GM12872 (cell line): ENCODE results near the gene LIPC.

Experiments
- TF ChIP-seq, protein P1 (sequence below): IDR thresholded peaks from 3 replicates; pipeline ENCODE4 v1.5.1; 2011; ENCODE audit warnings: low read depth, mild to moderate bottlenecking, low read length, moderate library complexity; ENCODE audit not compliant: insufficient read depth

LIPC gene

DNA sequence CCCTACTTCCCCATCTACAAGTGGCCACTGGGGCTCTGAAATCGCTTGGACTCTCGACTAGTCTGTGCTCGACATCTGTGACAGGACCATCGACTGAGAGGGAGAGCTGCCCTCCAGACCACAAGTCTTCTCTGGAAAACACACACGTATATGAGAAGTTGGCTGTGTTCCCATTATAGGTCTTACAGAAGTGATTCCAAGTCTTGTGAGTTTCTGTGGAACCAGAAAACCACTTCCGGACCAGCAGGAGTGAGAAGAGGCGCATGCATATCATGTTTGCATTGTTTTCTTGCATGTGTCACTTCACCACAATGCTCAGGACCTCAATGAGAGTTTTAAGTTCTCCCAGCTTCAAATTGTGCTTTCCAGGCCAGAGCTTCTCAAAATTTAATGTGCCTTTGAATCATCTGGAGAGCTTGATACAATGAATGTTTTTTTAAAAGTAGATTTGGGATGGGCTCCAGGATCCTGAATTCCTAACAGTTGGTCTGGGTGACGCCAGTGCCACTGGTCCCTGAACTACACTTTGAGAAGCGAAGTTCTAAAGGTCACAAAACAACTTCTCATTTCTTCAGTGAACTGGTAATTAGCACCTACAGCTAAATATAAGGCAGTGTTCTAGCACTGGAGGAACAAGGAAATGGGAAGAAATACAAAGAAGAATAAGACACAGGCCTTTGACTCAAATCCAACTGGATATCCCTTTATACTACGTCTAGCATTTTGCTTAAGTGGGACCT, 15.7 kb downstream of the LIPC start:
- TF ChIP-seq, protein P1, sequence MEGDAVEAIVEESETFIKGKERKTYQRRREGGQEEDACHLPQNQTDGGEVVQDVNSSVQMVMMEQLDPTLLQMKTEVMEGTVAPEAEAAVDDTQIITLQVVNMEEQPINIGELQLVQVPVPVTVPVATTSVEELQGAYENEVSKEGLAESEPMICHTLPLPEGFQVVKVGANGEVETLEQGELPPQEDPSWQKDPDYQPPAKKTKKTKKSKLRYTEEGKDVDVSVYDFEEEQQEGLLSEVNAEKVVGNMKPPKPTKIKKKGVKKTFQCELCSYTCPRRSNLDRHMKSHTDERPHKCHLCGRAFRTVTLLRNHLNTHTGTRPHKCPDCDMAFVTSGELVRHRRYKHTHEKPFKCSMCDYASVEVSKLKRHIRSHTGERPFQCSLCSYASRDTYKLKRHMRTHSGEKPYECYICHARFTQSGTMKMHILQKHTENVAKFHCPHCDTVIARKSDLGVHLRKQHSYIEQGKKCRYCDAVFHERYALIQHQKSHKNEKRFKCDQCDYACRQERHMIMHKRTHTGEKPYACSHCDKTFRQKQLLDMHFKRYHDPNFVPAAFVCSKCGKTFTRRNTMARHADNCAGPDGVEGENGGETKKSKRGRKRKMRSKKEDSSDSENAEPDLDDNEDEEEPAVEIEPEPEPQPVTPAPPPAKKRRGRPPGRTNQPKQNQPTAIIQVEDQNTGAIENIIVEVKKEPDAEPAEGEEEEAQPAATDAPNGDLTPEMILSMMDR: no peak

- TF ChIP-seq, protein P1: no peak
Observed at GRCh38 chr15:58448331-58448730, 16.5 kb downstream of the LIPC start.

DNA sequence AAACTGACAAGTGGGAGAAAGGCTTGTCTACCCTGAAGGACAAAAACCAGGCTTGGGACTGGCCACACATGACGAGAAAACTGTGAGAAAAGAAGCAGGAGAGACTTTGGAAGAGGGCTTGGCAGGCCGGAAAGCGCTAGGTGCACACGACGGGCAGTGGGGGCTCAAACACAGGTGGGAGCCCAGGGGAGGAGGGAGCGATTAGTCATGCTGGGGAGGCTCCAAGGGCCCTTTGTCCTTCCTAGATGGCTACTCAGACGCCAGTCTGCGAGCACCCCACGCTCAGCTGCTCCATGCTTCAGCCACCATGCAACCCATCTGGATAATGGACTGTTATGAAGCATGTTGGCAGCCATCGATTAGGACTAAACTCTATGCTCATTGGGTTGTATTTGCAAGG, 17.1 kb downstream of the LIPC start:
- TF ChIP-seq, protein P1: no peak

DNA sequence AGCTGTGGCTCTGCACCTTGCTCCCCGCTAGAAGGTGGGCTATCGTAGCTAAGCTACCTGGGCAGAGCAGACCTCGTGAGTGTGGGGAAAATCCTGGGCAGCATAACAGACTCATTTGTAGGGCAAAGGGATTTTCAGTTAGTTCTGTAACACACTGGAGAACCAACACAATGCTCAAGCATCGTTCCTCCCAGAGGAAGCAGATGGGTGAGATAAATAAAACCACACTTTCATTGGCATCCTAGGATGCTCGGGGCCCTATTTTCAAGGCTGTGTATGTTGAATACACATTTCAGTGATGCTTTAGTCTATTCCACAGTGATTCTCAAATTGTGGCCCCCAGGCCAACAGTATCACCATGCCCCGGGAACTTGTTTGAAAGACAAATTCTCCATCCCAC, 20.0 kb downstream of the LIPC start:
- TF ChIP-seq, protein P1: no peak

- TF ChIP-seq, protein P1: no peak
Observed at GRCh38 chr15:58452775-58453174, 21.0 kb downstream of the LIPC start.

GRCh38 chr15:58453931-58454793, 22.4 kb downstream of the LIPC start:
- TF ChIP-seq, protein P1: no peak

- TF ChIP-seq, protein P1: no peak
Observed at GRCh38 chr15:58454950-58455401, 23.2 kb downstream of the LIPC start.
